ENCODE measurements around the gene NMNAT3.

The NMNAT3 gene

DNA sequence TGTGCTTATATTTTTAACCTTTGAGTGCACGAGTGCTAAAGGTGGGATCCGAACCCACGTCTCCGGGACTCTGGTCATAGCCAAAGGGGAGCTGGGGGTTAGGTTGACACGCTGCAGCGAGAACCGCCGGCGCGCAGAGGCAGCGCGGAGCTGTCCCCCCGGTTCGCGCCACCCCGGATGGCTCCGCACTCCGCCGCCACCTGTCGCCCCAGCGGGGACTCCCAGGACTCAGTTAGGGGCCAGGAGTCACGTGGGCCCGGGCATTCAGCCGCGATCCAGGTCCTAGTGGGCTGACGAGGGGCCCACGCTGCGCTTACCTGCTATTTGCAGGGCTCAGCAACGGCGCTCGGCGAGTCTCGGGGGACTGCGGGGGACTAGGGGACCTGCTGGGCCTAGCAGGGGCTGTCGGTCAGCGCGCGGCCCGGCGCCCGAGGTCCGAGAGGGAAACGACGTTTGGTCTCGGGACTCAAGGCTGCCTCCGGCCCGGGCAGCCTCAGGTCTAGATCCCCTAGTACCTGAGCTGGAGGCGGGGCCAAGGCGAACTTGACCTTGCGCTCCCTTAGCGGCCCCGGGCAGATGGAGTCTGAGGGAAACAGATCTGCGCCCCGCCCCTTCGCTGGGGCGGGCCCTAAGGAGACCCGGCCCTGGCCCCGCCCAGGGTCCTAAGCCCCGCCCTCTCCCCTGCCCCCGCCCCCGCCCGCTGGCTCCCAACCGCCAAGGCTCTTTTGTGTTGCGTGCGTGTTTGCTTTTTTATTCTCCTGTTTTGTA lies at the start of gene NMNAT3:
Gene NMNAT3 (minus strand): TSS at position 585 of the 768 bp plus-strand sequence. CDS start 50,248 bp downstream, outside the sequence.
- H3K9me3 ChIP-seq (ENCODE audit: insufficient read depth, low read length), result no peaks in the 10 kb centered on the region
- peak within 1 kb of the TSS; percentile 70 for H3K9ac ChIP-seq (ENCODE audit: insufficient read length, low read depth)
- H3K36me3 ChIP-seq (ENCODE audit: insufficient read depth, insufficient read length, low read length), result no peaks in the 10 kb centered on the region
- H3K4me1 ChIP-seq (ENCODE audit: insufficient read depth, insufficient read length), result peaks cover 3% of the 10 kb centered on the region
- DNase-seq (ENCODE audit: low read depth, low spot score), result peak; percentile 80
- H3K4me3 ChIP-seq (ENCODE audit: insufficient read length, low read depth), result peak within 1 kb of the TSS; percentile 54
- peaks cover 50% of the 10 kb centered on the region for H3K27me3 ChIP-seq (ENCODE audit: insufficient read depth, insufficient read length)
- no peak for TF ChIP-seq ZNF274 (IDR thresholded peaks at IDR 0.05; ENCODE audit: low read depth, low read length)
- no peak for TF ChIP-seq SUZ12 (IDR thresholded peaks at IDR 0.05; ENCODE audit: extremely low read depth, insufficient read depth, insufficient read length)
- TF ChIP-seq YY1 (IDR thresholded peaks at IDR 0.05; ENCODE audit: insufficient read depth, insufficient read length), result no peak

DNA sequence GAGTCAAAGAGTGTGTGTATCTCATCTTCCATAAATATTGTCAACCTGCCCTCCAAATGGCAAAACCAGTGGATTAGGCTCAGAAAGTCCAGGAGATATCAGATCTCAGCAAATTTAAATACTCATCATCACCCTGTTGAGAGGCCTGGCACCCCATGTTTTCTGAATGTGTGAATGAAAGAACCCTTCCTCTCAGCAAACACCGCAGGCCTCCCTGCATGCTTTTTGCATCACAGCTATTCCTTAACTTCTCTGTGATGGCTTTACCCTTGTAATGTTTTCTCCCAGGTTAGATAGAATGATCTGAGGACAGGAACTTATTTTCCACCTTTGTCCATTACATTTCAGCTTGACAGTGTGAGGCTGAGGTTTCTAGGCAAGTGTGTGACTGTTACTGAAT lies 43.6 kb upstream of the NMNAT3 start:
- no peaks in the 10 kb centered on the region for H3K9me3 ChIP-seq (ENCODE audit: insufficient read depth, low read length)
- H3K4me3 ChIP-seq (ENCODE audit: insufficient read length, low read depth), result no peak overlapping the region
- no peaks in the 10 kb centered on the region for H3K27me3 ChIP-seq (ENCODE audit: insufficient read depth, insufficient read length)
- no peaks in the 10 kb centered on the region for H3K36me3 ChIP-seq (ENCODE audit: insufficient read depth, insufficient read length, low read length)
- H3K4me1 ChIP-seq (ENCODE audit: insufficient read depth, insufficient read length), result no peaks in the 10 kb centered on the region
- no peak for DNase-seq (ENCODE audit: low read depth, low spot score)
- no peak overlapping the region for H3K9ac ChIP-seq (ENCODE audit: insufficient read length, low read depth)
- TF ChIP-seq YY1 (IDR thresholded peaks at IDR 0.05; ENCODE audit: insufficient read depth, insufficient read length) (no peak), ZNF274 (IDR thresholded peaks at IDR 0.05; ENCODE audit: low read depth, low read length) (no peak)

GRCh38 chr3:139718415-139718814 lies 40.6 kb upstream of the NMNAT3 start:
- Histone ChIP-seq H3K4me1 (ENCODE audit: insufficient read depth, insufficient read length) (no peaks in the 10 kb centered on the region), H3K9me3 (ENCODE audit: insufficient read depth, low read length) (no peaks in the 10 kb centered on the region), H3K36me3 (ENCODE audit: insufficient read depth, insufficient read length, low read length) (no peaks in the 10 kb centered on the region), H3K4me3 (ENCODE audit: insufficient read length, low read depth) (no peak overlapping the region), H3K27me3 (ENCODE audit: insufficient read depth, insufficient read length) (no peaks in the 10 kb centered on the region), H3K9ac (ENCODE audit: insufficient read length, low read depth) (no peak overlapping the region)
- peak; percentile 63 for DNase-seq (ENCODE audit: low read depth, low spot score)
- TF ChIP-seq ZNF274 (IDR thresholded peaks at IDR 0.05; ENCODE audit: low read depth, low read length), result no peak
- no peak for TF ChIP-seq SUZ12 (IDR thresholded peaks at IDR 0.05; ENCODE audit: extremely low read depth, insufficient read depth, insufficient read length)
- TF ChIP-seq YY1 (IDR thresholded peaks at IDR 0.05; ENCODE audit: insufficient read depth, insufficient read length), result no peak

DNA sequence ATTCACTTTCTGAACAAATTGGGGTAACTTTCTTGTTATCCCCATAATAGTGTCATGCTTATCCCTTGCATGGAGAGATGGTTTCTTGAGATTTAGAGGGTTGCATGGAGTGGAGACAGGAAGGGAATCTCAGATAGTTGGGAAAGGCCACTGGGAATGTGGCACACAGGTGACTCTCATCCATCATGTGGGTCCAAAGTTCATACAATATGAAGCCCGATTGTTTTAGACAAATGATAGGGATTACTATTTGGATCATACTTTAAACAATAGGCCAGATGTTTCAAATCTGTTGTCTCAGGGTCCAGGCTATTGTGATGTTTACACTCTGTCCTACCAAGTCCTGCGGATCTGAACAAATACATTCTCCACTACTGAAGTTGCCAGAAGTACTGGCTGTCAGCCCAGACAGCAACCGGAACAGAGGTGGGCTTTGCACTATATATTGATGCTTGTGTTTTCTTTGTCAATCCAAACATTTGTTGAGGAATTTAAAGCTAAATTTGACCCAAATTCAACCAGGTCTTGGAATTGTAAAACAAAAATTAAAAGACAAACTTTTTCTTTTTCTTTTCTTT lies 39.2 kb upstream of the NMNAT3 start:
- Histone ChIP-seq H3K9me3 (ENCODE audit: insufficient read depth, low read length) (no peaks in the 10 kb centered on the region), H3K9ac (ENCODE audit: insufficient read length, low read depth) (no peak overlapping the region), H3K27me3 (ENCODE audit: insufficient read depth, insufficient read length) (no peaks in the 10 kb centered on the region), H3K36me3 (ENCODE audit: insufficient read depth, insufficient read length, low read length) (no peaks in the 10 kb centered on the region), H3K4me3 (ENCODE audit: insufficient read length, low read depth) (no peak overlapping the region), H3K4me1 (ENCODE audit: insufficient read depth, insufficient read length) (no peaks in the 10 kb centered on the region)
- TF ChIP-seq YY1 (IDR thresholded peaks at IDR 0.05; ENCODE audit: insufficient read depth, insufficient read length) (no peak), ZNF274 (IDR thresholded peaks at IDR 0.05; ENCODE audit: low read depth, low read length) (no peak), SUZ12 (IDR thresholded peaks at IDR 0.05; ENCODE audit: extremely low read depth, insufficient read depth, insufficient read length) (no peak)
- DNase-seq (ENCODE audit: low read depth, low spot score), result no peak

- no peak for DNase-seq (ENCODE audit: low read depth, low spot score)
- H3K9me3 ChIP-seq (ENCODE audit: insufficient read depth, low read length), result no peaks in the 10 kb centered on the region
- no peak overlapping the region for H3K9ac ChIP-seq (ENCODE audit: insufficient read length, low read depth)
- H3K4me1 ChIP-seq (ENCODE audit: insufficient read depth, insufficient read length), result no peaks in the 10 kb centered on the region
- H3K36me3 ChIP-seq (ENCODE audit: insufficient read depth, insufficient read length, low read length), result no peaks in the 10 kb centered on the region
- H3K4me3 ChIP-seq (ENCODE audit: insufficient read length, low read depth), result no peak overlapping the region
- no peaks in the 10 kb centered on the region for H3K27me3 ChIP-seq (ENCODE audit: insufficient read depth, insufficient read length)
- TF ChIP-seq YY1 (IDR thresholded peaks at IDR 0.05; ENCODE audit: insufficient read depth, insufficient read length) (no peak), SUZ12 (IDR thresholded peaks at IDR 0.05; ENCODE audit: extremely low read depth, insufficient read depth, insufficient read length) (no peak), ZNF274 (IDR thresholded peaks at IDR 0.05; ENCODE audit: low read depth, low read length) (no peak)
Measured at GRCh38 chr3:139715743-139716360, 38.1 kb upstream of the NMNAT3 start.

GRCh38 chr3:139715166-139715565 lies 37.4 kb upstream of the NMNAT3 start:
- H3K4me3 ChIP-seq (ENCODE audit: insufficient read length, low read depth), result no peak overlapping the region
- no peak for DNase-seq (ENCODE audit: low read depth, low spot score)
- no peaks in the 10 kb centered on the region for H3K9me3 ChIP-seq (ENCODE audit: insufficient read depth, low read length)
- H3K36me3 ChIP-seq (ENCODE audit: insufficient read depth, insufficient read length, low read length), result no peaks in the 10 kb centered on the region
- no peaks in the 10 kb centered on the region for H3K4me1 ChIP-seq (ENCODE audit: insufficient read depth, insufficient read length)
- no peak for TF ChIP-seq YY1 (IDR thresholded peaks at IDR 0.05; ENCODE audit: insufficient read depth, insufficient read length)
- no peak for TF ChIP-seq ZNF274 (IDR thresholded peaks at IDR 0.05; ENCODE audit: low read depth, low read length)
- TF ChIP-seq SUZ12 (IDR thresholded peaks at IDR 0.05; ENCODE audit: extremely low read depth, insufficient read depth, insufficient read length), result no peak
- no peak overlapping the region for H3K9ac ChIP-seq (ENCODE audit: insufficient read length, low read depth)
- no peaks in the 10 kb centered on the region for H3K27me3 ChIP-seq (ENCODE audit: insufficient read depth, insufficient read length)

- Histone ChIP-seq H3K4me1 (ENCODE audit: insufficient read depth, insufficient read length) (no peaks in the 10 kb centered on the region), H3K27me3 (ENCODE audit: insufficient read depth, insufficient read length) (peaks cover 2% of the 10 kb centered on the region), H3K9ac (ENCODE audit: insufficient read length, low read depth) (no peak overlapping the region), H3K36me3 (ENCODE audit: insufficient read depth, insufficient read length, low read length) (no peaks in the 10 kb centered on the region), H3K4me3 (ENCODE audit: insufficient read length, low read depth) (no peak overlapping the region), H3K9me3 (ENCODE audit: insufficient read depth, low read length) (no peaks in the 10 kb centered on the region)
- TF ChIP-seq YY1 (IDR thresholded peaks at IDR 0.05; ENCODE audit: insufficient read depth, insufficient read length), result no peak
- TF ChIP-seq ZNF274 (IDR thresholded peaks at IDR 0.05; ENCODE audit: low read depth, low read length), result no peak
- TF ChIP-seq SUZ12 (IDR thresholded peaks at IDR 0.05; ENCODE audit: extremely low read depth, insufficient read depth, insufficient read length), result no peak
- DNase-seq (ENCODE audit: low read depth, low spot score), result no peak
Measured at GRCh38 chr3:139710212-139710611, 32.4 kb upstream of the NMNAT3 start.
